DND-41 (cell line): ENCODE results near the gene IFNA13.
A peak's percentile ranks its signal among the peaks of the same experiment; 100 is the strongest.

Source experiments
- ATAC-seq: fragments of 200-7000 bp; cut with Tn5 transposase; 3 replicates; pipeline ENCODE4 v1.9.1; 2021; ENCODE audit warnings: low read depth; ENCODE audit not compliant: insufficient read depth
- DNase-seq: peaks from one replicate; pipeline ENCODE4 v3.0.0-alpha.2; 2020
- H2AFZ ChIP-seq: 2 replicates; pipeline ENCODE4 v1.6.0; 2012; ENCODE audit warnings: low read depth, low read length
- H3K27ac ChIP-seq: 2 replicates; pipeline ENCODE4 v1.5.1; 2012; ENCODE audit warnings: low read length, inconsistent platforms
- H3K27me3 ChIP-seq: fragments of 200-600 bp; sonication (generic); 2 replicates; pipeline ENCODE4 v1.6.0; 2012; ENCODE audit warnings: low read length, mild to moderate bottlenecking, inconsistent platforms; ENCODE audit not compliant: insufficient read depth, poor library complexity
- H3K36me3 ChIP-seq: 2 replicates; pipeline ENCODE4 v1.5.1; 2012; ENCODE audit warnings: low read length, inconsistent platforms; ENCODE audit not compliant: insufficient read depth
- H3K4me1 ChIP-seq: 2 replicates; pipeline ENCODE4 v1.5.1; 2012; ENCODE audit warnings: mild to moderate bottlenecking, low read length; ENCODE audit not compliant: insufficient read depth
- H3K4me2 ChIP-seq: 2 replicates; pipeline ENCODE4 v1.6.0; 2012; ENCODE audit warnings: mild to moderate bottlenecking, moderate library complexity, low read length, inconsistent platforms; ENCODE audit not compliant: insufficient read depth
- H3K4me3 ChIP-seq, 2 experiments: fragments of 200-600 bp in 1 of 2; shearing (Covaris generic) in 1 of 2; 2 replicates each; pipeline ENCODE4 v1.5.1; 2012 to 2016; ENCODE audit warnings: inconsistent platforms in 2 of 2, low read length in 2 of 2, mild to moderate bottlenecking in 2 of 2, low read depth in 1 of 2, moderate library complexity in 1 of 2
- H3K79me2 ChIP-seq: 2 replicates; pipeline ENCODE4 v1.6.0; 2012; ENCODE audit warnings: low read length, inconsistent platforms; ENCODE audit not compliant: insufficient read depth
- H3K9ac ChIP-seq: 2 replicates; pipeline ENCODE4 v1.6.0; 2012; ENCODE audit warnings: low read depth, mild to moderate bottlenecking, inconsistent platforms, low read length, moderate library complexity
- H3K9me3 ChIP-seq: 2 replicates; pipeline ENCODE4 v1.5.1; 2012; ENCODE audit warnings: low read length, moderate library complexity, mild to moderate bottlenecking, inconsistent platforms; ENCODE audit not compliant: insufficient read depth, severe bottlenecking
- H4K20me1 ChIP-seq: 2 replicates; pipeline ENCODE4 v1.6.0; 2012; ENCODE audit warnings: low read length; ENCODE audit not compliant: insufficient read depth
- EZH2 ChIP-seq: IDR thresholded peaks from 3 replicates; pipeline ENCODE4 v1.6.1; 2012; ENCODE audit warnings: borderline replicate concordance, low read depth, mild to moderate bottlenecking, moderate library complexity, low read length, inconsistent platforms; ENCODE audit not compliant: severe bottlenecking
- TF ChIP-seq, protein P1 (sequence below): IDR thresholded peaks from 2 replicates; pipeline ENCODE4 v1.5.1; 2012; ENCODE audit warnings: borderline replicate concordance, low read length, moderate library complexity, mild to moderate bottlenecking; ENCODE audit not compliant: poor library complexity, severe bottlenecking; ENCODE audit errors: extremely low read depth

The IFNA13 gene

DNA sequence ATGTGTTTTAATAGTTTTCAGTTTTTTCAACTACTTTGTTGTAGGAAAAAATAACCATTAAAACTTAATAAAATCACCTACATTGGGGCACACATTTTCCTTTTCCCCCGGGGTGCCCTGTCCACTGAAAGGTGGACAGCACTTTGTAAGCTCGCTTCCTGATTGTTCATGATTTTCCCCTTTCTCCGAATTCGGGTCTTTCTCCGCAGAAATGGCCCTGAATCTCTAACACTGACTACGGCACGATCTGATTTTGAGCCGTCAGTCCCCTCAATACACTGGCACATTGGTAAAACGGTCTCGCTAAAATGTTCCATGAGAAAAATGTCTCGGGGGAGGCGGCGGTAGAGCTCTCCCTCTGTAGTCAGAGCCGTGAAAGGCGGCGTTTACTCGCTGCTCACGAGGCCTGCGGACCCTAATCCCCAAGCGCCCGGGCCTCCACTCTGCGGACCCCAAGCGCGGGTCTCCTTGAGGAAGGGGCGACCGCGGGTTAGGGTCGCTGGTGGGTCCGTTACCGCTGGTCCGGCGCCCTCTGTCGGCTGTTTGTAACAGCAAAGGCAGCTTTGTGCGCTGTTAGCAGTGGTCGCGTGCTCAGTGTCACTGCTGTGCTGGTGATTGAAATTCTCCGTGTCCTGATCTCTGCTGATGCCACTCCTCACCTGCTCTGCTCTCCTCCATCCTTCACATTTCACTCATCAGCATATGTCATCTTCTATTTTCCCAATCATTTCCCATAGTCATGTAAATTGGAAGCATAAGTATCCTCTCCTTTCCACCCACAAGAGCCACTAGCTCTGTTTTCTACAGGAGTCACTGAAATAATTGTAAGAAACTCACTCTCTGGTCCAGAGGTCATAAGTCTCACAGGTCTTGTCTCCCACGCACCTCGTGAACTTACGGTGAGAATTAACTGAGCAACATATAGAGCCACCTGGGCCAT lies 28.2 kb upstream of the IFNA13 start:
- Histone ChIP-seq H3K9me3 (no peaks in the 10 kb centered on the region), H3K4me1 (peaks cover 9% of the 10 kb centered on the region), H3K4me2 (peak overlapping the region; percentile 80), H4K20me1 (no peaks in the 10 kb centered on the region), H3K79me2 (no peaks in the 10 kb centered on the region), H3K36me3 (no peaks in the 10 kb centered on the region), H2AFZ (peak overlapping the region; percentile 69), H3K27ac (no peak overlapping the region), H3K27me3 (peaks cover 43% of the 10 kb centered on the region), H3K9ac (peak overlapping the region; percentile 35), H3K4me3 (peak overlapping the region in 1 of 2 experiments; percentile 54; a peak in 2 of 4 replicates)
- TF ChIP-seq, protein P1, sequence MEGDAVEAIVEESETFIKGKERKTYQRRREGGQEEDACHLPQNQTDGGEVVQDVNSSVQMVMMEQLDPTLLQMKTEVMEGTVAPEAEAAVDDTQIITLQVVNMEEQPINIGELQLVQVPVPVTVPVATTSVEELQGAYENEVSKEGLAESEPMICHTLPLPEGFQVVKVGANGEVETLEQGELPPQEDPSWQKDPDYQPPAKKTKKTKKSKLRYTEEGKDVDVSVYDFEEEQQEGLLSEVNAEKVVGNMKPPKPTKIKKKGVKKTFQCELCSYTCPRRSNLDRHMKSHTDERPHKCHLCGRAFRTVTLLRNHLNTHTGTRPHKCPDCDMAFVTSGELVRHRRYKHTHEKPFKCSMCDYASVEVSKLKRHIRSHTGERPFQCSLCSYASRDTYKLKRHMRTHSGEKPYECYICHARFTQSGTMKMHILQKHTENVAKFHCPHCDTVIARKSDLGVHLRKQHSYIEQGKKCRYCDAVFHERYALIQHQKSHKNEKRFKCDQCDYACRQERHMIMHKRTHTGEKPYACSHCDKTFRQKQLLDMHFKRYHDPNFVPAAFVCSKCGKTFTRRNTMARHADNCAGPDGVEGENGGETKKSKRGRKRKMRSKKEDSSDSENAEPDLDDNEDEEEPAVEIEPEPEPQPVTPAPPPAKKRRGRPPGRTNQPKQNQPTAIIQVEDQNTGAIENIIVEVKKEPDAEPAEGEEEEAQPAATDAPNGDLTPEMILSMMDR = peak; percentile 86
- peak; percentile 65 for TF ChIP-seq EZH2
- DNase-seq (peak; percentile 52), ATAC-seq (peak; percentile 92)

DNA sequence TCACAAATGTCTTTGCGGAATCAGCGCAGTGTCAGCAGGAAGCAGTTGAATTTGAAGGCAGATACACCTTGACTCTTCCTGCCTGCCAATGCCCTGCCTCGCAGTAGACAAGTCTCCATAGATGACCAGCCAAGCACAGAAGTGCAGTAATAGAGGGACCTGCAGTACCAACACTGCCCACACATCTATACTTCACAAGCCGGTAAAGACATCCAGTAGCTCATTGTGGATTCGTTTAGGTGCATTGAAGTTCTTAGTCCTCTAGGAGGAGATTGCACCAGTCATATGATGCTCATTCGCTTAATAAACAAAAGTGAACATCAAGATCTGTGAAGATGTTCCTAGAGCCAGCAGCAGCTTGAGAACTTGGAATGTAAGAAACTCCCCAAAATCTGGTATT lies 24.4 kb upstream of the IFNA13 start:
- Histone ChIP-seq H3K4me3 (no peak overlapping the region), H3K4me1 (peaks cover 9% of the 10 kb centered on the region), H3K36me3 (no peaks in the 10 kb centered on the region), H3K9ac (no peak overlapping the region), H3K4me2 (no peak overlapping the region), H3K27ac (no peak overlapping the region), H4K20me1 (no peaks in the 10 kb centered on the region), H3K27me3 (peaks cover 42% of the 10 kb centered on the region), H3K9me3 (no peaks in the 10 kb centered on the region), H3K79me2 (no peaks in the 10 kb centered on the region), H2AFZ (no peak overlapping the region)
- no peak for TF ChIP-seq EZH2
- TF ChIP-seq, protein P1 = peak; percentile 37
- DNase-seq (no peak), ATAC-seq (peak; percentile 67; the same call in 2 of the 3 replicates)

DNA sequence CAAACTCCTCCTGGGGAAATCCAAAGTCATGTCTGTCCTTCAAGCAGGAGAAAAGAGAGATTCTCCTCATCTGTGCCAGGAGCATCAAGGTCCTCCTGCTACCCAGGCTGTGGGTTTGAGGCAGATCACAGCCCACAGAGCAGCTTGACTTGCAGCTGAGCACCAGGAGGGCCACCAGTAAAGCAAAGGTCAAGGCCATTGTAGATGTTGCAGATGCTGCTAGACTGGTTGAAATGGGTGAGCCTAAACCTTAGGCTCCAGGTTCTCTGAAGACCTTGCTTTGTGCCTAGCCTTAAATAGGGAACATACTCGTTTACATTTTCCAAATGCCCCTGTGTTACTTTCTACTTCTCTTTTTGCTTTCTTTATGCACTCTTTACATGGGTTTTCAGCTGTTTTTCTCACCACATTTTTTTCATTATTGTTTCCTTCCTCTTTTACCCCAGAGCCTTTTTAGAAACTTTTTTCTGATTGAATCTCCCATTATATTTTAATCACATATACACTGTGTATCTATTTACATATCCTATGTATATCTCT lies 17.3 kb upstream of the IFNA13 start, which contains the start of gene IFNA2:
Gene IFNA2 (minus strand): TSS at position 268 of the 540 bp plus-strand sequence. CDS start 69 bp downstream, at position 199.
- Histone ChIP-seq H3K27me3 (peaks cover 19% of the 10 kb centered on the region), H3K4me2 (no peak within 1 kb of the TSS)
- TF ChIP-seq, protein P1 = no peak
- TF ChIP-seq EZH2 = no peak

More for the DNA sequence above, 17.3 kb upstream of the IFNA13 start, which contains the start of gene IFNA2:
- Histone ChIP-seq H3K27ac (no peak within 1 kb of the TSS), H2AFZ (no peak within 1 kb of the TSS), H3K79me2 (no peaks in the 10 kb centered on the region), H3K4me3 (no peak within 1 kb of the TSS), H3K4me1 (no peaks in the 10 kb centered on the region; the same call in 1 of the 2 replicates), H3K36me3 (no peaks in the 10 kb centered on the region), H3K9me3 (no peaks in the 10 kb centered on the region), H3K9ac (no peak within 1 kb of the TSS), H4K20me1 (no peaks in the 10 kb centered on the region)
- DNase-seq = no peak
- no peak for ATAC-seq
